HFFc6 (cell line): Measurements from ENCODE around the gene ZBTB37. TPM values are rescaled to one million over a fixed set of nuclear protein-coding genes. Genes with fewer than 3 reads are reported as not detected.

Experiments
- DNase-seq: peaks from one replicate; pipeline ENCODE4 v3.0.0-alpha.2; 2018
- H3K27ac Mint-ChIP-seq: 2 replicates; pipeline ENCODE4 v1.8.0; 2020; ENCODE audit warnings: mild to moderate bottlenecking, mixed read lengths
- H3K27me3 Mint-ChIP-seq: 2 replicates; pipeline ENCODE4 v1.8.0; 2021; ENCODE audit warnings: mild to moderate bottlenecking, moderate library complexity, mixed read lengths; ENCODE audit not compliant: insufficient read depth
- H3K36me3 Mint-ChIP-seq: 2 replicates; pipeline ENCODE4 v1.8.0; 2021; ENCODE audit warnings: low read depth, mixed read lengths
- H3K4me1 Mint-ChIP-seq: 2 replicates; pipeline ENCODE4 v1.8.0; 2020; ENCODE audit warnings: low read depth, mixed read lengths
- H3K4me3 Mint-ChIP-seq: 2 replicates; pipeline ENCODE4 v1.8.0; 2020; ENCODE audit warnings: mild to moderate bottlenecking, moderate library complexity, mixed read lengths
- H3K9me3 Mint-ChIP-seq: 2 replicates; pipeline ENCODE4 v1.8.0; 2020; ENCODE audit warnings: mild to moderate bottlenecking, mixed read lengths
- CTCF ChIP-seq: fragments of 200-600 bp; sonication (generic); IDR thresholded peaks from 2 replicates; pipeline ENCODE4 v1.5.0; 2021; ENCODE audit warnings: antibody characterized with exemption, mild to moderate bottlenecking
- total RNA-seq, 6 experiments: library from RNA; stranded (reverse); fragmentation: NEBNext Ultra II Directional; extraction: Animal tissue kit (Norgen Biotek cat#: 25700); gene quantifications; 2 replicates in 1 of 6; 3 replicates in 5 of 6; pipeline ENCODE4 v1.2.3, GENCODE V29; 2021

ZBTB37 gene
- total RNA-seq, 6 experiments from 2014 or later, result 4.9 to 6.6 (median 6.0) TPM

- peaks cover 5% of the 10 kb centered on the region; the same call in 1 of the 2 replicates for H3K36me3 Mint-ChIP-seq
- no peak for TF ChIP-seq CTCF
- no peak for DNase-seq
- H3K4me3 Mint-ChIP-seq, result no peak overlapping the region
- peaks cover 6% of the 10 kb centered on the region; the same call in 1 of the 2 replicates for H3K4me1 Mint-ChIP-seq
- H3K27ac Mint-ChIP-seq, result no peak overlapping the region
- H3K27me3 Mint-ChIP-seq, result no peaks in the 10 kb centered on the region; the same call in 1 of the 2 replicates
- H3K9me3 Mint-ChIP-seq, result no peaks in the 10 kb centered on the region
Observed at GRCh38 chr1:173900992-173901391, 32.8 kb downstream of the ZBTB37 start.

- no peaks in the 10 kb centered on the region for H3K27me3 Mint-ChIP-seq
- DNase-seq, result no peak
Observed at GRCh38 chr1:173903827-173904531, 35.8 kb downstream of the ZBTB37 start.

GRCh38 chr1:173913111-173913510, 44.9 kb downstream of the ZBTB37 start:
- no peak overlapping the region for H3K4me3 Mint-ChIP-seq

More at GRCh38 chr1:173903827-173904531, 35.8 kb downstream of the ZBTB37 start:
- no peak overlapping the region for H3K27ac Mint-ChIP-seq
- H3K9me3 Mint-ChIP-seq, result no peaks in the 10 kb centered on the region
- H3K4me1 Mint-ChIP-seq, result peaks cover 6% of the 10 kb centered on the region; the same call in 1 of the 2 replicates
- no peak overlapping the region for H3K4me3 Mint-ChIP-seq
- TF ChIP-seq CTCF, result no peak
- peaks cover 5% of the 10 kb centered on the region; the same call in 1 of the 2 replicates for H3K36me3 Mint-ChIP-seq

GRCh38 chr1:173914366-173914871, 46.2 kb downstream of the ZBTB37 start:
- Mint-ChIP-seq H3K36me3 (no peaks in the 10 kb centered on the region), H3K4me1 (no peaks in the 10 kb centered on the region), H3K27me3 (no peaks in the 10 kb centered on the region), H3K4me3 (no peak overlapping the region), H3K9me3 (no peaks in the 10 kb centered on the region; the same call in 1 of the 2 replicates), H3K27ac (no peak overlapping the region)
- TF ChIP-seq CTCF, result peak; percentile 84
- peak; percentile 9 for DNase-seq

More at GRCh38 chr1:173913111-173913510, 44.9 kb downstream of the ZBTB37 start:
- Mint-ChIP-seq H3K4me1 (no peaks in the 10 kb centered on the region), H3K27ac (no peak overlapping the region), H3K27me3 (no peaks in the 10 kb centered on the region), H3K36me3 (no peaks in the 10 kb centered on the region), H3K9me3 (no peaks in the 10 kb centered on the region; the same call in 1 of the 2 replicates)
- TF ChIP-seq CTCF, result no peak
- DNase-seq, result no peak

- no peak for DNase-seq
- Mint-ChIP-seq H3K27ac (no peak overlapping the region), H3K36me3 (no peaks in the 10 kb centered on the region), H3K4me3 (no peak overlapping the region), H3K9me3 (no peaks in the 10 kb centered on the region; the same call in 1 of the 2 replicates), H3K27me3 (no peaks in the 10 kb centered on the region), H3K4me1 (no peaks in the 10 kb centered on the region)
- no peak for TF ChIP-seq CTCF
Observed at GRCh38 chr1:173915596-173915995, 47.4 kb downstream of the ZBTB37 start.
